Stimulated activated CD8-positive, alpha-beta memory T cell treated with anti-CD3 and anti-CD28 coated beads, Interleukin-4, amount 100 ng/mL, for 1 hour (primary cell): ENCODE results near the gene CTPS2.
"Not testable (repeated sequence)": the region's sequence is repeated elsewhere in the genome, so short reads cannot be mapped to it uniquely, and the experiment has no call there.

Source experiments
- DNase-seq, 2 donors: peaks; one replicate each; pipeline ENCODE4 v3.0.0-alpha.2; 2020; ENCODE audit warnings: low read depth in 2 of 2, low spot score in 1 of 2

CTPS2 gene

DNA sequence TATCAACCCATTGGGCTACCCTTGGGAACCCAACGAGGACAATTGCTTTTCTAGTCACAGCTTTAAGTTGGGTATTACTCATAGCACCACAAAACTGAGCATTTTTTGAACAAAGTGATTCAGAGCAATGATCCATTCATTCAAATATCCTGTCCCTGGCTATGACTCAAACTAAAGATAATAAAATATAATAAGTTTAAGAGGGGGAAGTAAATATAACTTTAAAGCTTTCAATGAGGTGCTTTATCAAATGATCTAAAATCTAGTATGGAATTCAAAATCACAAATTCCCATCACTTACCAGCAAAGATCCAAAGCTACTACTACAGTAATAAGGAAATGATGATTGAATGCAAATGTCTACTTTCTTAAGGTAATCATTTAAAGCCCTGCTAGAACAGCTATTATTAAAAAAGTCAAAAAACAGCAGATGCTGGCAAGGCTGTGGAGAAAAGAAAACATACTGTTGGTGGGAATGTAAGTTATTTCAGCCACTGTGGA, 102.3 kb downstream of the CTPS2 start:
- no peak for DNase-seq

DNA sequence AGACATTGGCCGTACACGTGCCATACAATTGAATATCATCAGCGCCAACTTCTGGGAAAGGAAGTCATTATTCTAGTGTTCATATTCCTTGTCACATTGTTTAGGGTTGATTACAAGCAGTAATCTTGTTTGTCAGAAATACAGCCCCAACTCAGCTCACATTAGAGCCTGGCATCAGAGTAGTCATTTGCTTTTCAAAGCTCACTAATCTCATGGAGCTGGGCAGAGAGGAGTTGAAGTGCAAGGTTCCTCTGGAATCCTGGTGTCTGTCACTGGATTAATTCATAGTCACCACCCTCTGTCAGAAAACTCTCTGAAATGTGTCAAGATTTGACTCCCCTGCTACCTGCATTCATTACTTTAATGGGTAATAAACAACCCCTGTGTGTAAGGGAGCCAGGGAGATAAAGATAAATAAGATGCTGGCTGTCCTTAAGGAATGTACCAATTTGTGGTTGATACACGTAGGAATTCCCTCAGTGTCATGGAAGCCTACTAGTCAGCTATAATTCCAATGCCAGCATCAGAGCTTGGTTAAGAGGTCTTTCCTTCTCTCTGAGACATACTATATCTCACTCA, 106.2 kb downstream of the CTPS2 start:
- DNase-seq: no peak

DNA sequence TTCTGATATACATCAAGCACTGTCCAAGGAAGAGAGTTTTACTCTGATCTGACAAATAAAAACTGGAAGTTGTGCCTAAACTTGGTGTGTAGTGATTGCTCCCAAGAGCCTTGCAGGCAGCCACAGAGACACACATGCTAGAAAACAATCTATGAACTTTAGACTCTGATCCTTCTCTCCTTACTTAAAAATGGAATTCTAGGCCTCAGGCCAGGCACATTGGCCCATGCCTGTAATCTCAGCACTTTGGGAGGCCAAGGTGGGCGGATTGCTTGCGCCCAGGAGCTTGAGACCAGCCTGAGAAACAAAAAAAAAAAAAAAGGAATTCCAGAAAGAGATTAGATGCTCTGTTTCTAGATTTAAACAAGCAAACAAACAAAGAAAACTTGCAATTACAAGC, 108.1 kb downstream of the CTPS2 start:
- DNase-seq: no peak

DNA sequence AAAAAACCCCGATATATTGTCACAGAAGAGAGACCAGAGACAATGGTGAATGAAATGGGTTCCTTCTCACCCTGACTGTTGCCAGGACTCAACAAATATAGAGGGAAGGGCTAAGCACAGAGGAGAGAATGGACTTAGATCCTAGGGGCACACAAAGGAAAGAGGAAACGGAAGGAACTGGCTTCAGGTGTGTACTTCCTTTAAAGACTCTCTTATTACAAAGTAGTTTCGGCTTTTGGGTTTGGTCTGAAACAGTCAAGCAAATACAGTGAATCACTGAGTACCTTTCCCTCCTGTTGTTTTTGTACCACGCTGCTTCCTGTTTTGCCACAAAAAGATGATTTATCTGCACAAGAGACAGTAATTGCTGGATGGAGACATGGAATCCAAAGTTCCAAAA, 108.6 kb downstream of the CTPS2 start:
- no peak for DNase-seq

DNA sequence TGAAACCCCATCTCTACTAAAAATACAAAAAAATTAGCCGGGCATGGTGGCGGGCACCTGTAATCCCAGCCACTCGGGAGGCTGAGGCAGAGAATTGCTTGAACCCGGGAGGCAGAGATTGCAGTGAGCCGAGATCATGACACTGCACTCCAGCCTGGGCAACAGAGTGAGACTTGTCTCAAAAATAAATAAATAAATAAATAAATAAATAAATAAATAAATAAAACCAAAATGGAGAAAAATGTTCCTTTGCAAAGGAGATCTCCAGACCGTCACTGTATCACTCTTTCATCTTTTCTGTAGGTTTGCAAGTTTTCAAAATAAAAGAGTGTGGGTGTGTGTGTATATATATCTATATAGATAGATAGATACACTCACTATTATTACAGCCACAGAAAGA, 109.2 kb downstream of the CTPS2 start:
- not testable (repeated sequence) for DNase-seq

DNA sequence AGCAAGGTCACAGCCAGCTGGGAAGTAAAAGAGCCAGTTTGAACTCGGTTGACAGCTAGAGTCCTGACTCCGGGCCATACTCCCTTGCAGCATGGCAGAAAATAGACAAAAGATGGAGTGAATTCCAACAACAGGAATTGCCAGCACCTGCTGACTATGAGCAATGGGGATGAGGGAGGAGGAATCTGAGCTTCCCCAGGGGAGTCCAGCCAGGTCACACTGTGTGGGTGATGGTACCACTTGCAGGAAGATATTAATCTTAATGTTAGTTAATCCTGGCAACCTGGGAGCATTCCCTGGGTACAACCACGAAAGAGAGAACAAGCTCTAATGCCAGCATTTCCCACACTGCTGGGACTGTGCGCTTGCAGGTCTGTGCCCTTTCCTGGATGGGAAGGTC, 110.6 kb downstream of the CTPS2 start:
- no peak for DNase-seq

DNA sequence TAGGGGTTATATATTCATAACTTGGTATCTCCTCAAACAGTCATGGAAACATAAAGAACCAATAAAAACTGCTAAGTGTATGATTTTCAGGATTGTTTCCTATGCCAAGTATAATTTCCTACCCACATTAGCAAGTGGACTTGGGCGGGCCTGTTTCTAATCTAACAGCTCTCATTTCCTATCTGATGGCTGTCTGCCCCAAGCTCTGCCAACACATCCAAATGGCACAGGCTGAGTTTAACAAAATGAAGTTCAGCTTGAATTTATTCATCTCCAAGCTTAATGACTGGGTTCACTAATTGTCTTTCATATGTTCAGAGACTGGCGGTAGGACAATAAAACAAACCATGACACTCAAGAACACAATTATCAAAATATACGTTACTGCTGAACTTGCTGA, 118.0 kb downstream of the CTPS2 start:
- DNase-seq: no peak

DNA sequence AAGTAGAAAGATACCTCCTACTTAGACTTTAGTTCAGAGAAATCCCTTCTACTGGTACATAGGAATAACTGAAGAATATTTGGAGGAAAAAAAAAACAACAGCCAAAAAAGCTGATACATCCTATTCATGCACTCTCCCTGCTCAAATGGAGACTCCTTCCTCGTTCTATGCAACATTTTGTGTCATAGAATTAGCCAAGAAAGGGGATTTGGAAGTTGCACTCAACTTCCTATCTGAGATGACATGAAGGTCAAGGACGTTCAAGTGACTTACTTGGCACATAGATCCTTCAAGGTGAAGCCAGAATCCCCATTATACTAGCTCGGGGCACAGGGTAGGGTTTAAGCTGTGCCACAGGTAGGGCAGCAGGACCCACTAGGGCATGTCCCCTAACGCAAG, 118.7 kb downstream of the CTPS2 start:
- no peak for DNase-seq

DNA sequence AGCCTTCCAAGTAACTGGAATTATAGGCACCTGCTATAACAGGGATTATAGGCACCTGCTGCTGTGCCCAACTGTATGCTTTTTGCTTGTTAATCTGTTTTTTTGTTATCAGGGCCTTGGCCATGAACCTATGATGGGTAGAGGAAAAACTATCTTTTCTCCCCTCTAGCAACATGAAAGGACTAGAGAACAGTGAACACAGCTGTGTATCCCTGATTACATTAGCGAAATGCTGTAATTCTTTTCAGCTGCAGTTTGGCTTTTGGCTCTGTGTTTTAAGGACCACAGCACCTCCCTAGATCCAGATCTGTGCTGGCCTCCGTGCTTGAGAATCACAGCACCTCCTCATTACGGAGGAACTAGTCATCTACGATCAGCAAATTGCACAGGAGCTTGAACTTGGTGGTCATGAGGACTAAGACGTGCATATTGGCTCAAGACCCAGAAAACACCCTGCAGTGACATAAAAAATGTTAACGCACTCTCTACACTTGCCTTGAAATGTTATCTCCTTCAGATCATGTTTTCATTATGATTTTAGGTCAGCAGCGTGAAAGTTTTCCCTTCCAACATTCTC, 120.2 kb downstream of the CTPS2 start:
- no peak for DNase-seq

DNA sequence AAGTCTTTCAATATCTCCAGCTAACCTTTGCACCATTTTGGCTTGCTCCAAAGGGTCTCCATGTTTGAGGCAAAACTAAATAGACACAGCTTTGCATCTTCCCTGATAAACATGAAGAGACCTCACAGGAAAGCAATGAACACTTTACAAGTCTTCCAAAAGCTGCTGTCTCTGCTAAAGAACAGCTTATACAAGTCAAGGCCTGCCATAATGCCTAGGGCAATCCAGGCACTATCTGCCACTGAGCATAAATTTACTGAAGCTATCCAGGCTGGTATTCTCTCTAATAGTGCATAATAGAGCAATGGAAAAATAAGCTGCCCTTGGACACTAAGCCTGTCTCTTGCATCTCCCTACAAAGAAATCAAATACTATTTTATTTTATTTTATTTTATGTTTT, 122.6 kb downstream of the CTPS2 start:
- DNase-seq: no peak

DNA sequence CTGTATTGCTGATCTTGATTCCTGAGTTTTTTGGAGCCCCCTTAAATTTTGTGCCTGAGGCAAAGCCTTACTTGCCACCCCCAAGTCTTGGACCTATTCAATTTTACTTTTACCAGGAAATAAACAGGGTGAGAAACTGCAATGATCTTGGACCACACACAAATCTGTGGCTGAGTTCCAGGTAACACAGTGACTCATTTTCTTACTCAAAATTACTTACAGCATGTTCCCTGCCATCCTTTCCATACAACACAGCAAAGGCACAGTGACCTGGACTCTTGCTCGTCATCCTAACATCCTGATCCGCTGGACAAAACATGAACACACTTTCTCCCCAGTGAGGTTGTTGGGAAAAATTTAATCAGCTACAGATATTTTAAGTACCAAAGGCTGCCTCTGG, 123.3 kb downstream of the CTPS2 start:
- no peak for DNase-seq

DNA sequence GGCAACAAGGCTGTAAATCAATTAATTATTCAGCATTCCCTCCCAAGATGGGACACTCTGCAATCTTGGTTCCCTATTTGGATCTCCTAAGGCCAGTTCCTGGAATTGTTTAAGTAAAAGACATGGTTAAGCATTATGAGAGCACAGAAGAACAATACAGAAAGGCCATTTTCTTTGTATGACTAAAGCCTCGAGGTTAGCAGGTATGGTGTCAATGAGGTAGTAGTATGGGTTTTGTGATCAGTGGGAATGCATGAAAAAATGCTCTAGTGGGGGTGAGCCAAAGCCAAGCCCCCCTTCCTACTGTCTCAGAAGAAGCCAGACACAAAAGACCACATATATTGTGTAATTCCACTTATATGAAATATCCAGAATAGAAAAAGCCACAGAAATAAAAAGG, 124.2 kb downstream of the CTPS2 start:
- no peak for DNase-seq

DNA sequence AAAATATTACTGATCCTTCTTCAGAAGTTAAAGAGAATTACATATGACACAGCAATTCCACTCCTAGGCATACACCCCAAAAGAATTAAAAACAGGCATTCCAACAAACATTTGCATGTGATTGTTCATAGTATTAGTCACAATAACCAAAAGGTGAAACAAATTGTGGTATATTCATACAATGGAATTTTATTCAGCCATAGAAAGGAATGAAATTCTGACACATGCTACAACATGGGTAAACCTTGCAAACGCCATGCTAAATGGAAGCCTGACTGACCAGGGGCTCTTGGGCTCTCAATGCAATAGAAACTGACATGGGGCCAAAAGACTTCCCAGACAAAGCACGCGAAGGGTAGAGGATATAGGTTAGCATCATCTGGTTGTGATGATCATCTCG, 124.6 kb downstream of the CTPS2 start:
- DNase-seq: no peak

DNA sequence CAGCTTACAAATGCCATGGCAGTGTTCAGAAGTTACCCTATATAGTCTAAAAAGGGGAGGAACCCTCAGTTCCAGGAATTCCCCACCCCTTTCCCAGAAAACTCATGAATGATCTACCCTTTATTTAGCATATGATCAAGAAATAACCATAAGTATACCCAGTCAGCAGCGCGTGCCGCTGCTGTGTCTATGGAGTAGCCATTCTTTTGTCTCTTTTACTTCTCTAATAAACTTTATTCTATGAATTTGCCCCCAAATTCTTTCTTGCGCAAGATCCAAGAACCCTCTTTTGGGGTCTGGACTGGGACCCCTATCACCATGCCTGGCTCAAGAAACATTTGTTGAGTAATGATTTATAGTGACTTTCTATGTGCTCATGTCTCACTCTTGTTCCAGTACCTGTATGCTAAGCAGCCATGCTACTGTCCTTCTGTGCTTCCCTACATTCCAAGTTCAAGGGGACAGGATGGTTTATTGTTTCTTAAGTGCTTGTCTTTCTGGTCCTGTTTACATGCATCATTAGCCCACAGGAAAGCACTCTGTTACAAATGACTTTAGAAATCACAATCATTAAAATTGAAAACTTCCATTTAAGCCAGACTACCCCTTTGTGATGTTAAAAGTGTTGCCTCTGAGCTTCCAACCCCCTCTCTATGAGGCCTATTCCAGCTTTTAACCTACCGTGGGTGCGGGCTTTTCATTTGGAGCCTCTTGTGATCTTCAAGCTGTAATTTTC, 125.9 kb downstream of the CTPS2 start:
- no peak for DNase-seq

DNA sequence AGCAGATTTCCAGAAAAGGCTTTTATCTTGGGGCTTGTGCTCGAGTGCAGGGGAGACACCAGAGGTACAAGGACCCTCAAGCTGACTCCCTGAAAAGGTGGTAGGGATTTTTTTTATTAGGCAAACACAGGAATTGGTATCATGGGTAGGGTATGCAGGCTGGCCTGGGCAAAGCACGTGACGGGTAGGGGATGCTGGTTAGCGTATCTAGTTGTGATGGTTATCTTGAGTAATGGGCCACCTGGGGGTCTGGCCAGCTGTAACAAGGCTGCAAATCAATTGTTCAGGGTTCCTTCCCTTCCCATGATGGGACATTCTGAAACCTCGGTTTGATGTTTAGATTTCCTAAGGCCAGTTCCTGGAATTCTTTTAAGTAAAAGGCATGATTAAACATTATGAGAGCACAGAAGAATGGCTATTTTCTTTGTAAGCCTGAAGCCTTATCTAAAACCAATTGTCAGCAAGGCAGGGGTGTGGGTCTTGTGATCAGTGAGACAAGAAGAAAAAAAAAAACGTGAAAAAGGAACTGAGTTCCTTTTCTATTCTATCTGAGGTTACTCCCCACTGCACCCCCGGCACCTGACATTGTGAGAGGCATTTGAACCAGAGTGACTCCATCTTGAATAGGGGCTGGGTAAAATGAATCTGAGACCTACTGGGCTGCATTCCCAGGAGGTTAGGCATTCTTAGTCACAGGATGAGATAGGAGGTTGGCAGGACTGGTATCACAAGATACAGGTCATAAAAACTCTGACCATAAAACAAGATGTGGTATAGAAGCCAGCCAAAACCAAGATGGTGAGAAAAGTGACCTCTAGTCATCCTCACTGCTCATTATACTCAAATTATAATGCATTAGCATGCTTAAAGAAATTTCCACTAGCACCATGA, 126.7 kb downstream of the CTPS2 start:
- no peak for DNase-seq

DNA sequence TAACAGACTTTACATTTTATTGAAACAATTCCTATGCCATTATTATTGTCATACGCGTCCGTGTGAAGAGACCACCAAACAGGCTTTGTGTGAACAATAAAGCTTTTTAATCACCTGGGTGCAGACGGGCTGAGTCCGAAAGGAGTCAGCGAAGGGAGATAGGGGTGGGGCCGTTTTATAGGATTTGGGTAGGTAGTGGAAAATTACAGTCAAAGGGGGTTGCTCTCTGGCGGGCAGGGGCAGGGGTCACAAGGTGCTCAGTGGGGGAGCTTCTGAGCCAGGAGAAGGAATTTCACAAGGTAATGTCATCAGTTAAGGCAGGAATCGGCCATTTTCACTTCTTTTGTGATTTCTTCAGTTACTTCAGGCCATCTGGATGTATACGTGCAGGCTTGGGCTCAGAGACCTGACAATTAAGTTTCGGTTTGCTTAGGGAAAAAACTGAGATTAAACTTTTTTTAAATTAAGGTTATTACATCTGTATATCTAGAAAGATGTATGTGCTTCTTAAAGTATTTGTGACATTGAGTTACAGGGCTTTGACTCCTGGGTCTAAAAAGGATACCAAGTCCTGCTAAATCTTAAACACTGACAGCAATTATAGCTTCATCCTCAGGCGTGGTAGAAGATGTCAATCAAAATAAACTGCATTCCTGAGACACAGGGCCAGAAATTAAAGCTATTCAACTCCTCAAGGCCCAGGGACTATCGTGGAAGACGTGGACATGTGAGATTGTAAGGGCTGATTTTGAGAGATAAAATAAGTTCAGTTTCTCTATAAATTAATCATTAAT, 132.3 kb downstream of the CTPS2 start:
- not testable (repeated sequence) for DNase-seq

DNA sequence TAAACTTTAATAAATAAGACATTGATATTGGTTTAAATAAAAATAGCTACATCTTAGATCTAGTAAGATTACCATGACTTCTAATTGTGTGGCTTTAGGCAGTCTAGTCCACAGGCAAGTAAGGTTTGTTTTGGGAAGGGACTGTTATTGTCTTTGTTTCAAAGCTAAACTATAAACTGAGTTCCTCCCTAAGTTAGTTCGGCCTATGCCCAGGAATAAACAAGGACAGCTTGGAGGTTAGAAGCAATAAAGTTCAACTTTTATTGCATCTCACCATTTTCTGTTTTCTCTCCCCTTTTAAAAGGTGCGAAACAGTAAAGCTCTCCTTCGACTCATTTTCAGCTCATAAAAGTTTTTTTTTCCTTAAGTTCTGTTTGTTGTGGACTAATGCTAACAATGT, 133.0 kb downstream of the CTPS2 start:
- no peak for DNase-seq

DNA sequence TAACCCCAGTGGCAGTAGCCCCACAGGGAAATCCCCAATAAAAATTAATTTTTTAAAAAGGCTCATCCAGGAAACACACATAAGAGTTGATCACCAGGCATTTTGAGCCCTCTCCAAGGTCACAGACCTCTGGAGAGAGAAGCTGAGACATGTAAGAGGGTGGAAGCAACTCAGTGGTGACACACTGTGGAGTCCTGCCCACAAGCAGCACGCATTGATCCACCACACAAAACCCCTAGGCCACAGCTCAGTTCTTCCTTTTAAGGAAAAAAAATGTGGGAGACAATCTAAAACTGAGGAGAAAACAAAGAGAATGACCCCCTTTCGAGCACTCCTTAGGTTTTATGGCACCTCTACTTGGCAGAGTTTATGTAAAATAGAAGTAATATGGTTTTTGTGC, 134.3 kb downstream of the CTPS2 start:
- DNase-seq: no peak

DNA sequence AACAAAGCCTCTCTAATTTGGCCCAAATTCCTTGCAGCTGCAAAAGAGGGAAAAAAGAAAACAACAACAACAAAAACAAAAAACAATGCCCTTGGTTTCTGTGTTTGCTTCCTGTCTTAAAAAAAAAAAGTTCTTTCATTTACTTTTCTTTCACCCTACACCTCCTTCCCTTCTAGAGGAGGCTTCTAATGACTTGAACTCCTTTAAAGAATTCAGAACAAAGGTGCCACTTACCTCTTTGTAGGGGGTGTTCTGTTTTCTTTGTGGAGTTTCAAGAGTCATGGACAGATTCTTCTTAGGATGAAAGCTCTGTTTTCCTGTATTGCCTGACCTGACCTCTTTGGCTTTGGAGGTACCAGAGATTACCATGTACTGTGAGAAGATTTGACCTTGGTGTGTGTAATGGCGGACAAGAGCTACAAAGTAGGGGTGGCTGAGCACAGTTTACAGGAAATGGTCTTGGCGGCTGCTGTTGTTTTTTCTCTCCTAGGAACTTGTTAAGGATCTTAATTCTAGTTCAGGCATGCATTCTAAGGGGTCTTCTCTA, 134.9 kb downstream of the CTPS2 start:
- no peak for DNase-seq

DNA sequence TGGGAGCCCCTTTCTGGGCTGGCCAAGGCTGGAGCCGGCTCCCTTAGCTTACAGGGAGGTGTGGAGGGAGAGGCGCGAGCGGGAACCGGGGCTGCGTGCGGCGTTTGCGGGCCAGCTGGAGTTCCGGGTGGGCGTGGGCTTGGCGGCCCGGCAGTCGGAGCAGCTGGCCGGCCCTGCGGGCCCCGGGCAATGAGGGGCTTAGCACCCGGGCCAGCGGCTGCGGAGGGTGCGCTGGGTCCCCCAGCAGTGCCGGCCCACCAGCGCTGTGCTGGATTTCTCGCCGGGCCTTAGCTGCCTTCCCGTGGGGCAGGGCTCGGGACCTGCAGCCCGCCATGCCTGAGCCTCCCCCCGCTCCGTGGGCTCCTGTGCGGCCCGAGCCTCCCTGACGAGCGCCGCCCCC, 137.1 kb downstream of the CTPS2 start:
- not testable (repeated sequence) for DNase-seq

DNA sequence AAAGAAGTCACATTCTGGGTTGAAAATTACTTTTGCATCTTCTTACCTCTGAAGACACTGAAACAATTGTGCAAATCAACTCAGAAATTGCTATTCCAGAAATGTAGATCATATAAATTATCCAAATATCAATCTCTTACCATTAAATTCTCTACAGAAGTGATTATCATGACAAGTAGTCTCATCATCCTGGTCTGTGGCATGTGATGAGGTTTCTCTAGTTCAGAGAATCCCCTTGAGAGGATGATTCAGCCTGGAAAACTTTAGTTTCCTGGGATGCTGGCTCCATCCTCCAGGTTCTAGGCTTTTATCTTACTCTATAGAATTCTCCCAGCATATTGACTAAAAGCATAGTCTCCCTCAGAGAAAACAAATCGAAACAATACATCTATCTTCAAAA, 138.7 kb downstream of the CTPS2 start:
- DNase-seq: no peak
